ENCODE data around the gene STEAP3. TPM values are rescaled to one million over a fixed set of nuclear protein-coding genes. Genes with fewer than 3 reads are reported as not detected.
A peak's percentile ranks its signal among the peaks of the same experiment; 100 is the strongest.

STEAP3 gene
- total RNA-seq, 2 donors from 2014 or later: 4.4 to 7.9 TPM

- Histone ChIP-seq H3K27ac (ENCODE audit: low read depth, low read length) (no peak overlapping the region), H3K4me3 (ENCODE audit: low read length) (no peak overlapping the region), H3K27me3 (ENCODE audit: control insufficient read depth, insufficient read depth, low read length, poor library complexity, severe bottlenecking) (no peaks in the 10 kb centered on the region), H3K36me3 (ENCODE audit: control insufficient read depth, insufficient read depth, low read length) (no peaks in the 10 kb centered on the region), H3K9me3 (ENCODE audit: control insufficient read depth, low read length) (no peaks in the 10 kb centered on the region), H3K4me1 (ENCODE audit: control insufficient read depth, insufficient read depth, low read length) (peaks cover 4% of the 10 kb centered on the region), H3K9ac (ENCODE audit: extremely low read depth, low read length, poor library complexity, severe bottlenecking) (no peak overlapping the region)
- Mint-ChIP-seq H3K4me3 (no peak overlapping the region), H3K36me3 (ENCODE audit: low read depth) (peaks cover 2% of the 10 kb centered on the region), H3K9me3 (no peaks in the 10 kb centered on the region), H3K4me1 (peaks cover 14% of the 10 kb centered on the region), H3K27me3 (ENCODE audit: insufficient read depth) (no peaks in the 10 kb centered on the region), H3K27ac (no peak overlapping the region)
- no peak for DNase-seq
- no peak for TF ChIP-seq CTCF (conservative IDR thresholded peaks at IDR 0.05)
- WGBS, 2 experiments (ENCODE audit: insufficient coverage in 1 of 2, insufficient read length in 1 of 2): 86 to 87% methylated on average over 2 of the region's 2 CpGs
Measured at GRCh38 chr2:119253114-119253702, 29.6 kb downstream of the STEAP3 start.

- H3K36me3 ChIP-seq (ENCODE audit: control insufficient read depth, insufficient read depth, low read length): no peaks in the 10 kb centered on the region
- H3K4me1 Mint-ChIP-seq: peaks cover 14% of the 10 kb centered on the region
- no peak overlapping the region for H3K27ac Mint-ChIP-seq
- TF ChIP-seq CTCF (conservative IDR thresholded peaks at IDR 0.05): no peak
- H3K4me3 Mint-ChIP-seq: no peak overlapping the region
- H3K27me3 ChIP-seq (ENCODE audit: control insufficient read depth, insufficient read depth, low read length, poor library complexity, severe bottlenecking): no peaks in the 10 kb centered on the region
- H3K27ac ChIP-seq (ENCODE audit: low read depth, low read length): no peak overlapping the region
- peaks cover 4% of the 10 kb centered on the region for H3K4me1 ChIP-seq (ENCODE audit: control insufficient read depth, insufficient read depth, low read length)
- WGBS, 2 experiments (ENCODE audit: insufficient coverage in 1 of 2, insufficient read length in 1 of 2): 83 to 92% methylated on average over 6 to 14 of the region's 14 CpGs
- no peak overlapping the region for H3K9ac ChIP-seq (ENCODE audit: extremely low read depth, low read length, poor library complexity, severe bottlenecking)
- peak; percentile 38 for DNase-seq
- no peaks in the 10 kb centered on the region for H3K27me3 Mint-ChIP-seq (ENCODE audit: insufficient read depth)
- H3K36me3 Mint-ChIP-seq (ENCODE audit: low read depth): peaks cover 2% of the 10 kb centered on the region
- no peaks in the 10 kb centered on the region for H3K9me3 ChIP-seq (ENCODE audit: control insufficient read depth, low read length)
- H3K4me3 ChIP-seq (ENCODE audit: low read length): no peak overlapping the region
- H3K9me3 Mint-ChIP-seq: no peaks in the 10 kb centered on the region
Measured at GRCh38 chr2:119253760-119254600, 30.3 kb downstream of the STEAP3 start.

- H3K9me3 Mint-ChIP-seq: no peaks in the 10 kb centered on the region
- no peak overlapping the region for H3K4me3 ChIP-seq (ENCODE audit: low read length)
- H3K4me3 Mint-ChIP-seq: no peak overlapping the region
- DNase-seq: peak; percentile 37
- H3K27me3 Mint-ChIP-seq (ENCODE audit: insufficient read depth): no peaks in the 10 kb centered on the region
- peaks cover 2% of the 10 kb centered on the region for H3K36me3 Mint-ChIP-seq (ENCODE audit: low read depth)
- H3K9ac ChIP-seq (ENCODE audit: extremely low read depth, low read length, poor library complexity, severe bottlenecking): no peak overlapping the region
- no peaks in the 10 kb centered on the region for H3K36me3 ChIP-seq (ENCODE audit: control insufficient read depth, insufficient read depth, low read length)
- WGBS, 2 experiments (ENCODE audit: insufficient coverage in 1 of 2, insufficient read length in 1 of 2): 91 to 93% methylated on average over 10 of the region's 10 CpGs
- no peak overlapping the region for H3K27ac Mint-ChIP-seq
- H3K9me3 ChIP-seq (ENCODE audit: control insufficient read depth, low read length): no peaks in the 10 kb centered on the region
- TF ChIP-seq CTCF (conservative IDR thresholded peaks at IDR 0.05): no peak
- H3K27me3 ChIP-seq (ENCODE audit: control insufficient read depth, insufficient read depth, low read length, poor library complexity, severe bottlenecking): no peaks in the 10 kb centered on the region
- H3K4me1 Mint-ChIP-seq: peaks cover 18% of the 10 kb centered on the region
- H3K27ac ChIP-seq (ENCODE audit: low read depth, low read length): no peak overlapping the region
- peaks cover 7% of the 10 kb centered on the region for H3K4me1 ChIP-seq (ENCODE audit: control insufficient read depth, insufficient read depth, low read length)
Measured at GRCh38 chr2:119254601-119255080, 31.0 kb downstream of the STEAP3 start.
